IPS-NIHi7 (cell line): ENCODE data around the gene MT1F.
"Not testable (repeated sequence)": the region's sequence is repeated elsewhere in the genome, so short reads cannot be mapped to it uniquely, and the experiment has no call there.

Source experiments
- DNase-seq: peaks from one replicate; pipeline ENCODE4 v3.0.0; 2012; ENCODE audit warnings: mixed read lengths; ENCODE audit errors: extremely low spot score

The MT1F gene

GRCh38 chr16:56672761-56673536, 15.2 kb downstream of the MT1F start:
- no peak for DNase-seq

- DNase-seq: no peak
Observed at GRCh38 chr16:56673921-56674320, 16.2 kb downstream of the MT1F start.

- DNase-seq: not testable (repeated sequence)
Observed at GRCh38 chr16:56674570-56674969, 16.8 kb downstream of the MT1F start.

GRCh38 chr16:56675685-56676210, 18.0 kb downstream of the MT1F start:
- DNase-seq: no peak

GRCh38 chr16:56677474-56677873, 19.7 kb downstream of the MT1F start:
- no peak for DNase-seq

GRCh38 chr16:56679078-56679730, 21.4 kb downstream of the MT1F start:
- no peak for DNase-seq

GRCh38 chr16:56679818-56680217, 22.1 kb downstream of the MT1F start:
- no peak for DNase-seq

- DNase-seq: peak; percentile 89
Observed at GRCh38 chr16:56681939-56682702, 24.4 kb downstream of the MT1F start, which contains the start of gene MT1X. Gene MT1X (plus strand): TSS chr16:56682470. CDS start chr16:56682541, 71 bp downstream.

GRCh38 chr16:56682703-56683397, 25.1 kb downstream of the MT1F start:
- DNase-seq: no peak

GRCh38 chr16:56683424-56684172, 25.8 kb downstream of the MT1F start:
- no peak for DNase-seq

GRCh38 chr16:56684256-56684925, 26.6 kb downstream of the MT1F start:
- no peak for DNase-seq

GRCh38 chr16:56684926-56685590, 27.3 kb downstream of the MT1F start:
- no peak for DNase-seq

GRCh38 chr16:56686758-56687157, 29.0 kb downstream of the MT1F start:
- DNase-seq: no peak

- no peak for DNase-seq
Observed at GRCh38 chr16:56688762-56689161, 31.0 kb downstream of the MT1F start.

GRCh38 chr16:56689171-56689570, 31.4 kb downstream of the MT1F start:
- DNase-seq: no peak

- no peak for DNase-seq
Observed at GRCh38 chr16:56690420-56691122, 32.8 kb downstream of the MT1F start.

GRCh38 chr16:56691885-56692284, 34.1 kb downstream of the MT1F start:
- peak; percentile 61 for DNase-seq

- DNase-seq: no peak
Observed at GRCh38 chr16:56695246-56695645, 37.5 kb downstream of the MT1F start.
